Stimulated activated CD4-positive, alpha-beta T cell treated with anti-CD3 and anti-CD28 coated beads, Interleukin-4, amount 100 ng/mL, for 1 hour (primary cell): ENCODE results near the gene GEN1.
"Not testable (repeated sequence)": the region's sequence is repeated elsewhere in the genome, so short reads cannot be mapped to it uniquely, and the experiment has no call there.

Experiments
- DNase-seq: peaks from one replicate; pipeline ENCODE4 v3.0.0-alpha.2; 2020

GEN1 gene

GRCh38 chr2:17800219-17800618 lies 46.3 kb downstream of the GEN1 start:
- DNase-seq, result no peak

- no peak for DNase-seq
Observed at GRCh38 chr2:17800693-17801458, 46.9 kb downstream of the GEN1 start.

- DNase-seq, result no peak
Observed at GRCh38 chr2:17803497-17803896, 49.6 kb downstream of the GEN1 start.

- DNase-seq, result no peak
Observed at GRCh38 chr2:17804358-17804757, 50.4 kb downstream of the GEN1 start.

- DNase-seq, result no peak
Observed at GRCh38 chr2:17805166-17805565, 51.2 kb downstream of the GEN1 start.

GRCh38 chr2:17805717-17806363 lies 51.9 kb downstream of the GEN1 start:
- no peak for DNase-seq

GRCh38 chr2:17813010-17813741 lies 59.2 kb downstream of the GEN1 start:
- DNase-seq, result no peak

- no peak for DNase-seq
Observed at GRCh38 chr2:17813742-17814473, 60.0 kb downstream of the GEN1 start.

GRCh38 chr2:17814601-17815000 lies 60.7 kb downstream of the GEN1 start:
- no peak for DNase-seq

- no peak for DNase-seq
Observed at GRCh38 chr2:17815468-17816184, 61.7 kb downstream of the GEN1 start.

- DNase-seq, result no peak
Observed at GRCh38 chr2:17816396-17817245, 62.7 kb downstream of the GEN1 start, which contains the start of gene MSGN1. MSGN1 (plus strand) TSS chr2:17816460; CDS start chr2:17816519, 59 bp downstream.

GRCh38 chr2:17818235-17818815 lies 64.4 kb downstream of the GEN1 start:
- DNase-seq, result no peak

GRCh38 chr2:17821080-17821479 lies 67.1 kb downstream of the GEN1 start:
- no peak for DNase-seq

- no peak for DNase-seq
Observed at GRCh38 chr2:17821535-17822444, 67.9 kb downstream of the GEN1 start.

- no peak for DNase-seq
Observed at GRCh38 chr2:17822445-17823117, 68.6 kb downstream of the GEN1 start.

GRCh38 chr2:17823646-17824045 lies 69.7 kb downstream of the GEN1 start:
- DNase-seq, result not testable (repeated sequence)

- no peak for DNase-seq
Observed at GRCh38 chr2:17827316-17827715, 73.4 kb downstream of the GEN1 start.

GRCh38 chr2:17827785-17828184 lies 73.8 kb downstream of the GEN1 start:
- DNase-seq, result no peak
